Measurements from ENCODE around the gene SUN2.

Gene SUN2

GRCh38 chr22:38694940-38695339 lies 60.9 kb downstream of the SUN2 start:
- DNase-seq: no peak

DNA sequence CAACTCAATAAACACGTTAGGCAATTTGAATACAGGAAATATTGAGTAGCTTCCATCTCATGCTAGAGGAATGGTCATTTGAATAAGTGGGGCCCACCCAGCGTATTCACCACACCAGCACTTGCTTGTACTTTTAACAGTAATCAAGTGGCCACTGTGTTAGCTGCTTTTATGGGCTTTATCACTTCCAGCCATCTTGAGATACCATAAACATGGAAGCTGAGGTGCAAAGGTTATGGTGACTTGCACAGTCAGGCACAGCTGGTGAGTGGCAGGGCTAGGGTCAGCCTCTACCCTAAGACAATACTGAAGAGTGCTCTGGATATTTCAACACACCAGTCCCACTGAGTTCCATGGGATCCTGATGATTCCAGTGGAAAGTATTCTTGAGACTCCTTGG lies 61.7 kb downstream of the SUN2 start:
- DNase-seq: no peak

- no peak for DNase-seq
Measured at GRCh38 chr22:38689651-38690050, 66.1 kb downstream of the SUN2 start.

- DNase-seq: no peak
Measured at GRCh38 chr22:38685761-38686160, 70.0 kb downstream of the SUN2 start.

DNA sequence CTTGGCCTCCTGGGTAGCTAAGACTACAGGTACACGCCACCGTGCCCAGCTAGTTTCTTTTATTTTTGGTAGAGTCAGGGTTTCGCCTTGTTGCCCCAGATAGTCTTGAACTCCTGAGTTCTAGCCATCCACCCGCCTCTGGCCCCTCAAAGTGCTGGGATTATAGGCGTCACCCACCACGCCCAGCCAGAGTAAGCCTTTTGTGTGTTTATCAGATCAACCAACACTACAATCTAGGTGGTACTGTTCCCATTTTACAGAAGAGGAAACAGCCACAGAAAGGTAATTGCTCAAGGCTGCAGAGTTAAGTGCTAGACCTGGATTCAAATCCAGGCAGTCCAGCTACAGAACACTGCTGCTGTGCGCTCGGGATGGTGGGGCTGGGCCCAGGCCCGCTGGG lies 70.9 kb downstream of the SUN2 start:
- DNase-seq: no peak

Measured in retina (tissue), 1 donor.